Hematopoietic multipotent progenitor cell treated with erythropoietin and hydrocortisone succinate and interleukin-3 and kit ligand, for 8 days (in vitro differentiated cells): ENCODE results near the gene IKZF2.

Experiments used
- DNase-seq: peaks from one replicate; pipeline ENCODE4 v3.0.0-alpha.2; 2015

Gene IKZF2

GRCh38 chr2:212995920-212996319 lies 155.5 kb downstream of the IKZF2 start:
- DNase-seq = no peak

DNA sequence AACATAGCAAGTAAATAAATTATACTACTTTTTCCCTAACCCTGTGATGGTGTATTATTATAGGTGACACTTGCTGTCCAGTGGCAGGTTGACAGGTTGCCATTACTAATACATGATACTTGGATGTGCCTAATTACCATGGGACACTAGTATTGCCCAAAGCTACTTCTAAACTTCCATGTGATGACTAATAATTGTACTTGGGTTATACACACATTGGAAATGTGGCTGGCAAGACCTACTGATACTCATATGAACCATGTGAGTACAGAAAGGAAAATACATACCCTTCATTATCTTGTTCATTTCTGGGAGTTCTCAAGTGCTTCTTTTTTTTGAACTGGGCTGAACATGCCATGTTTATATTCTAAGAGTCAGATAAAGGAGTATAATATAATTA lies 156.4 kb downstream of the IKZF2 start:
- DNase-seq = no peak

GRCh38 chr2:212991120-212991519 lies 160.3 kb downstream of the IKZF2 start:
- DNase-seq = no peak

DNA sequence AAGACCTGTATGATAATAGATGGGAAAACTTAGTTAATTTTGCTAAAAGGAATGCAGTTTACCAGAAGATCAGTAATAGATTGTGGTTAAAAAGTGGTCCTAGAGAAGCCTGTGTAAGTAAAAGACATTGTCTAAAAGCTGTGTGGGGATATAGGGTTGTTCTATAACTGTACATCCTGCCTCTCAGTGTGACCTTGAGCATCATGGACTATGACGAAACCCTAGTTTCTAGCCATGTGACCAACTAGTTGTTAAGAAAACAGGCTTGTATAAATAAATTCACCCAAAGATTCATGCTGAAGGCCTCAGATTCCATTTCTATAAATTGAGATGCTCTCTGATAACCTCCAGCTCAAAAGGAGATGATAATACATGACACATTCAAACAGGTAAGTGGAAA lies 160.7 kb downstream of the IKZF2 start:
- no peak for DNase-seq

GRCh38 chr2:212987492-212987891 lies 163.9 kb downstream of the IKZF2 start:
- no peak for DNase-seq

DNA sequence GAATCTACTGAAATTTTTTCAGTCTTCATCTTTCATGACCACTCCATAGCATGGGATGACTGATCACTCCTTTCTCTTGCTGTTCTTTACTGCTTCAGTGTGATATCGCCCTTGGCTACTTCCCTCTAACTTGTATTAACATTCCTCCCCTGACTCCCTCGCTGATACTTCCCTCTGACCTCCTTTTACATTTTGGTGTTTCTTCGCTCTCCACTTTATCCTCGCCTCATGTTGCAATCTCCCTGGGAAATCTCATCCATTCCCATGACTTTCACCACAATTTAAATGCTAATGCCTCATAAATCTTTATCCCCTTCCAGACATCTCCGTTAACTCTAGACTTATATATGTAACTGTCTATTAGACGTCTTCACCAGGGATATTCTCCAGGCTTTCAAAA lies 167.3 kb downstream of the IKZF2 start:
- DNase-seq = no peak

DNA sequence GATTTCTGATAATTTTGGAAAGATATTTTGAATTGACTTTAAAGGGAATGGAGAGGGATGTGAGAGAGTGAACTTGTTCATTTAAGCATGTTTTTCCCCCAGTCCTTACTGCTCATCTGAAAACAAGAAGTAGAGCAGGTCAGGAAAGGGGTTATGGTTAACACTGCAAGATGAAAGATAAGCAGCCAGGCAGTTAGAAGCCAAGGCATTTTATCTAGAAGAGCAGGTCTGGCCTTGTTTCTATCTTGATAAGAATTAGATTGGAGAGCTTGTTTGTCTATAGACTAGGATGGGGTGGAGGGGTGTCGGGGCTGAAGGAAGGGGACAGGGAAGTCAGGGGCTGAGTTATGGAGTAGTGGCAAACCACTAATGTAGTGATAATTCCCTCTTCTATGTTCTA lies 171.6 kb downstream of the IKZF2 start:
- peak; percentile 74 for DNase-seq

GRCh38 chr2:212979046-212979612 lies 172.3 kb downstream of the IKZF2 start:
- no peak for DNase-seq

DNA sequence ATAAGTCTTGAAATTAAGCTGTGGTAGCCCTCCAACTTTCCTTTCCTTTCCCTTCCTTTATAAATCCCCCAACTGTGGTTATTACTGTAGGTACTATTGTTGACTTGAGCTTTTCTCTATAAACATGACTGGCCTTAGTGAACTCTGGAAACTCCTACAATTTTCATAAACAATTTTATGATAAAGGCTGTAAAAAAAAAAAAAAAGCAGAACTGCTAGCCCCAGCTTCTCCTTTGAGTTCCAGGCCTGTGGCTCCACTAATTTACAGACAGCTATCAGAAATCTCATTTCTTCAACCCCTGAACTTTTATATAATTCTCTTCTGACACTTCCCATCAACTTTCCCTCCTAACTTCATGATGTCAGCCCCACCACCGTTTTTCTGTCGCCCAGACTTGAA lies 174.3 kb downstream of the IKZF2 start:
- DNase-seq = no peak

GRCh38 chr2:212975333-212975732 lies 176.1 kb downstream of the IKZF2 start:
- no peak for DNase-seq

DNA sequence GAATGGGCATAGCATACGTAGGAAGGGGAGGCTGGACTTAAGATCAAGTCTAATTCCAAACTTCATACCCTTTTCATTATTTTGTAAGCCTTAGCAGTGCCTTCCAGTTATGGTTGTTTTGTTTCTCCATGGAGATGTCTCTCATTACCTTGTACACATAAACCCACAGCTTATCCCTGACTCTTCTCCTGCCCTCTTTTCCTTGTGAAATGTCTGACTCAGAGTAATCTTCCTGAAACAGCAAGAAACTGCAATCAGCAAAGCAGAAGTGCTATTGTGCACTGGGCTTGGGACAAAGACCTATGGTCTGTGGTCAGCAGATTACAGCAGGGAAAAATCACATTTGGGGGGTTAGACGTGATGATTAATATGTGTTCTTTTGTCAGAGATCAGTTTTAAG lies 176.7 kb downstream of the IKZF2 start:
- peak; percentile 37 for DNase-seq

DNA sequence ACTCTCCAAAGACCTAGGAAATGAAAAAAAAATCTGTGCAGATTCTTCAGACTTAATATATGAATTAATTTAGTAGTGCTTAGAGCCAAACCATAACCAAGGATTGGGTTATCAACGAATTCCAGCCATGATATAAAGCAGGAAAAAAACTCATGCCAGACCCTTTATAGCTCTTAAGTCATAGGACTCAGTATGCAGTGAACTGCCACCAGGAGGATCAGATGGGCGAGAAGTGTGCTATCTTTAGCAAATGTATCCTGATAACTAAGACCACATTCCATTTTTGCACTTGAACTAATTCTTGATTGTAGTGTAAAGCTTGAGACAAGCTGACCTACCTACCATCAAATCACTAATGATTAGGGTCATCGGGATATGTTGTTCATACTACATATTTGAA lies 178.1 kb downstream of the IKZF2 start:
- DNase-seq = no peak

DNA sequence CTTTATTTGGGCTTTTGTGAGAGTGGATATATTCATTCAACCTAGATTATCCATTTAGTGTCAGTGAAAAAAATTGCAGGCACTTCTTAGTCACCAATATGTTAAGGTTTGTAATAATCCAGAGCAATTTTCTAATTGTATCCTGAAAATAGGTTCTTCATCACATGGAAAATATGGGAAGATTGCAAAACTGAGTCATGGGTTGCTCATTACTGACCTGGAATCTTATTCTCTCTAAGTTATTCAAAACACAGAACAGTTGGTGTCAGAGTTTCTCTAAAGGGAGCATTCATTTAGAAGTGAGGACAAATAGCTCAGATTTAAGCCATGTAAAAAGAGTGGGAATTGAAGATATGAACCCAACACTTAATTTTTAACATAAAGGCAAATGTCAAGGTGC lies 181.3 kb downstream of the IKZF2 start:
- no peak for DNase-seq

GRCh38 chr2:212968284-212969081 lies 182.9 kb downstream of the IKZF2 start:
- DNase-seq = no peak

- no peak for DNase-seq
These were observed 184.5 kb downstream of the IKZF2 start for GRCh38 chr2:212966884-212967283.

DNA sequence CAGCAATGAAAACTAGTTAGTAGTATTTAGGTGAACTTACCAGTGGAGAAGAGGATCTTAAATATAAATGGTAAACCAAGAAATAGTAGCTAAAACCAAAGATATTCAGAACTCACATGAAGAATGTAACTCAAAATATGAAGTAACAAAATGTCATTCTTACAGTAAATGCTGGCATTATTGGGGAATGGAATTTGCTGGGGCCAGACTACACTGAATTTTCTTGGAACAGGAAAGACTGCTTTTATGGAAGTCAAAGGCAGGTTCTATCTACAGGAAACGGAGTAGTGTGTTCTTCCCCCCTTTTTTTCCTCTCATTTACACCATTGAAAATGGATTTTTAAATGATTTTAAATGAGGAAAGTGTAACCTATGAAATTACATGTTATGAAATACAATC lies 188.7 kb downstream of the IKZF2 start:
- no peak for DNase-seq

GRCh38 chr2:212961255-212961654 lies 190.2 kb downstream of the IKZF2 start:
- peak; percentile 89 for DNase-seq

DNA sequence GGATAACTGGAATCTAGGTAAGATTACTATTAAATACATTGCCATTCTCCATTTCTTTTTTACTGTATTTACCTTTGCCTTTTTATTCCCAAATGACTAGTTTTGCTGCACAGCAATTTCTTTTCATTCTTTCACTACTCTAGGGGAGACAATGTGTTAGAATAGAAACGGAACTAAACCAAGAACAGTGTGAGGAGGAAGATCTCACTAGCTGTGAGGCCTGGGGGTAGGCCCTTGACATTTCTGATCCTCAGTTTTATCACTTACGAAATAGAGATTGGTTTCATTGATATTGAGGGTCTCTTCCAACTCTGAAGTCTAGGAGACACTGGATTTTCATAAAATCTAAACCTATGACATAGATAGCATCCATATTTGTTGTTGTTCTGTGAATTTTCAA lies 191.1 kb downstream of the IKZF2 start:
- no peak for DNase-seq

DNA sequence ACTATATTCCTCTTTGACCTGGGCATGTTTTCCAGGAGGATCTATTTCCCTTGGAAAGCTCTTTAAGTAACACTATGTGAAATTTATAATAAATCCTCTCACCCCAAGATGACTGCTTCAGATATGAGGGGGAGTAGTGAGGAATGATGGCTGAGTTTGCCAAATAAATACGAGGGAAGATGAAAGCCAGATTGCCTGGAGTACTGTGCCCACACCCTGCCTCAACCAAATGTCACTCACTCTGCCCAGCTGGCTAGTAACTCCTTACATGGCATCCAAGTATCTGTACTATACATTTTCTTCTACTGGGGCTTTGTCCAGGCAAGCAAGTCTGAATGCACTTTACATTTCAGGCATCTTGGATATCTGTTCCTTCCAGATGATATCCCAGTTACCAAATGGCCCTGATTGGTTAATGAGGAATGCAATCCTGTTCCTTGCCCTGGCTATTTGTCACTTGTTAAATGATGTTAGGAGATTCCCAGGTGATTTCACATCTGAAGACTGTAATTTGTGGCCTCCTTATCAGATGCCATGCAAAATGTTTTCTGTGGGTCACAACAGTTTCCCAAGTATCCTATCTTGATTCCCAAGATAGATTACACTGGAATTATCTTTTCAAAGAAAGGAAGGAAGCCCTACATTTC lies 191.8 kb downstream of the IKZF2 start:
- no peak for DNase-seq

GRCh38 chr2:212958757-212959295 lies 192.6 kb downstream of the IKZF2 start:
- DNase-seq = peak; percentile 45

DNA sequence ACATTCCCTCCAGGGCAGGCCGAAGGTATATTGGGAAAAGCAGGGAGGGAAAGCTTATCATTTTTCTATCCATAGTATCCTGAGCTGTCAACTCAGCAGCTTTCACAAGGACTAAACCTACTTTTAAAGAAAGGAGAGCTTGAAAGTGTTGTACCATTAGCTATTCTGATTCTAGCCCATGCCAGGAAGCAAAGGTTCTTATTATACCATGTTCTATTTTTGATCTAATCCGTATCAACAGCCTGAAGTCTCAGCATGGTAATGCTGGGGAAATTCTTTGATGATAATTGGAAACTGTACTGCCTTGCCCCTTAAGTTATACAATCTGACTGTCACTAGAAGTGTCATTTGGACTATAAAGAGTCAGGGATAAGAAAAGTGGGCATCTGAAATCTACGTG lies 193.3 kb downstream of the IKZF2 start:
- DNase-seq = no peak

GRCh38 chr2:212957624-212958023 lies 193.8 kb downstream of the IKZF2 start:
- DNase-seq = peak; percentile 51

DNA sequence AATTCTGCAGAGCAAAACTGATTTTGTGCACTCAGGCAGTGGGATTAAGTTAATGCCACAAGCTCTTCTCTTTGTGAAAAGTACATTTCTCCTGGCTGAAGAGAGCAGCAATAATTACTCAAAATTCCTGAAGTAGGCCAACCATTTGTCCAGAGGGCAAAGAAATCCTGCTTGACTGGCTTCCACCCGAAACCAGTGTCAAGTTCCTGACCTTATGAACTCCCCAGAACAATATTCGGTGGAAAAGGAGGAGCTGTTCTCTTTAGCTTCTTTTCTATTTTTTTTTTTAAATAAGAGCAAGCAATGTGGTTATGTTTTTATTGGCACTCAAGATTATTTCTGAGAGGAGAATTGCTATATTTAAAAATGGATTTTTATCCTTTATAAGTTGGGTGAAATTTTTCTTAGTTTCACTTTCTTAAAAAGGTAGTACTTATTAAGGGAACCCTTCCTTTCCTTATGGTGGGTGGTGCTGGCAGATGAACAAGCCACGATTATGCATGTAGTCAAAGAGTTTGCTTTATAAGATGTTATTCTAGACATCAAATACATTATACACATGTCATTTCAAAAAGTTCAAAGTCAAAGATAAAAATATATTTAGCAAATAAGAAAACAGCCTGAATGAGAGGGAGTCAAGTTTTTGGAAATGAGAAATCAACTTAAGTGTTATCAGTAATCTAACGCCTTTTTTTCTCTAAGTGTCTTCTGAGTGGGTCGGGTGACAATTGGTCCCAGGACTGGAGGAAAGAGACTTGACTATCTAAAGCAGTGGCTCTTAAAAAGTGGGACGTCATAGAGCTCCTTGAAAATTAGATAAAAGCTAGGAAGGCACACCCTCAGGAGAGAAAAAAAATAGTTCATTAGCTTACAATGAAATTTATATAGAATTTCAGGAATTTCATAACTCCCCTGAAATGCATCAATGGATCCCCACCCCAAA lies 194.5 kb downstream of the IKZF2 start:
- DNase-seq = peak; percentile 61
